Hepatocyte (in vitro differentiated cells): Measurements from ENCODE around the gene KCTD15.

Source experiments
- EZH2 ChIP-seq: fragments of 200-600 bp; sonication (generic); IDR thresholded peaks from 2 replicates; pipeline ENCODE4 v1.6.1; 2016; ENCODE audit warnings: antibody characterized with exemption, mild to moderate bottlenecking, borderline replicate concordance
- EZH2phosphoT487 ChIP-seq: fragments of 200-600 bp; sonication (generic); IDR thresholded peaks from one replicate; pipeline ENCODE4 v1.6.1; 2018; ENCODE audit warnings: antibody characterized with exemption, mild to moderate bottlenecking, low read depth, moderate library complexity; ENCODE audit not compliant: unreplicated experiment, severe bottlenecking
- TF ChIP-seq, protein P1 (sequence below): fragments of 200-600 bp; sonication (generic); IDR thresholded peaks from 2 replicates; pipeline ENCODE4 v1.5.1; 2016; ENCODE audit warnings: antibody characterized with exemption, mild to moderate bottlenecking; ENCODE audit not compliant: poor library complexity

DNA sequence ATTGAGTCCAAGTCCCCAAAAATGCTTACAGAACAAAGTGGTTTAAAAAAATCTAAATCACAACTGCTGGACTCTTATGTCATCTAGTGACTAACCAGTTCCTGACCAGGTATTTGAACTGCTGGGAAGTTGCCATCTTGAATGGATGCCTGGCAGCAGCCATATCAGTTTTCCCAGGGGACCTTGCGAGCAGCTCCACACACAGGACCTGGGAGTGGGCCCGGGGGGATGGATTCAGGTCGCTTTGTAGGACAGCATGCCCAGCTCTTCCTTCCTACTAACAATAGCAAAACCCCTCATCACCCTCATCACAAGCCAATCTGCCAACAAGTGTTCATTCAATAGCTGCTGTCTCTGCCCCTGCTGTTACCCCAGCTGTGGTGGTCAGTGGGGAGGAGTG, 65.3 kb downstream of the KCTD15 start:
- TF ChIP-seq EZH2, result no peak
- TF ChIP-seq, protein P1, sequence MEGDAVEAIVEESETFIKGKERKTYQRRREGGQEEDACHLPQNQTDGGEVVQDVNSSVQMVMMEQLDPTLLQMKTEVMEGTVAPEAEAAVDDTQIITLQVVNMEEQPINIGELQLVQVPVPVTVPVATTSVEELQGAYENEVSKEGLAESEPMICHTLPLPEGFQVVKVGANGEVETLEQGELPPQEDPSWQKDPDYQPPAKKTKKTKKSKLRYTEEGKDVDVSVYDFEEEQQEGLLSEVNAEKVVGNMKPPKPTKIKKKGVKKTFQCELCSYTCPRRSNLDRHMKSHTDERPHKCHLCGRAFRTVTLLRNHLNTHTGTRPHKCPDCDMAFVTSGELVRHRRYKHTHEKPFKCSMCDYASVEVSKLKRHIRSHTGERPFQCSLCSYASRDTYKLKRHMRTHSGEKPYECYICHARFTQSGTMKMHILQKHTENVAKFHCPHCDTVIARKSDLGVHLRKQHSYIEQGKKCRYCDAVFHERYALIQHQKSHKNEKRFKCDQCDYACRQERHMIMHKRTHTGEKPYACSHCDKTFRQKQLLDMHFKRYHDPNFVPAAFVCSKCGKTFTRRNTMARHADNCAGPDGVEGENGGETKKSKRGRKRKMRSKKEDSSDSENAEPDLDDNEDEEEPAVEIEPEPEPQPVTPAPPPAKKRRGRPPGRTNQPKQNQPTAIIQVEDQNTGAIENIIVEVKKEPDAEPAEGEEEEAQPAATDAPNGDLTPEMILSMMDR, result no peak
- TF ChIP-seq EZH2phosphoT487, result no peak
